Breast epithelium (tissue), 4 donors: Measurements from ENCODE around the gene TOLLIP. TPM values are rescaled to one million over a fixed set of nuclear protein-coding genes. Genes with fewer than 3 reads are reported as not detected.
"Not testable (repeated sequence)": the region's sequence is repeated elsewhere in the genome, so short reads cannot be mapped to it uniquely, and the experiment has no call there.

ENCODE experiments used
- DNase-seq, 2 donors: peaks; one replicate each; pipeline ENCODE4 v3.0.0-alpha.2; 2019; ENCODE audit warnings: low spot score in 2 of 2
- H3K27ac ChIP-seq, 2 donors: fragments of 200-600 bp; sonication (generic) in 1 of 2; one replicate each; pipeline ENCODE4 v1.5.1; 2016 to 2019; ENCODE audit warnings: mild to moderate bottlenecking in 1 of 2
- H3K27me3 ChIP-seq, 2 donors: fragments of 200-600 bp; sonication (generic) in 1 of 2; one replicate each; pipeline versions ENCODE4 v1.5.1 to v1.6.0; 2017 to 2019; ENCODE audit warnings: control low read depth in 1 of 2, mild to moderate bottlenecking in 1 of 2
- H3K36me3 ChIP-seq: fragments of 200-600 bp; one replicate; pipeline ENCODE4 v1.5.1; 2019
- H3K4me1 ChIP-seq, 2 donors: fragments of 200-600 bp; sonication (generic); one replicate each; pipeline ENCODE4 v1.5.1; 2016 to 2019; ENCODE audit warnings: control low read depth in 1 of 2
- H3K4me3 ChIP-seq, 3 donors: fragments of 200-600 bp; sonication (generic); 1 replicate in 2 of 3; 2 replicates in 1 of 3; pipeline ENCODE4 v1.5.1; 2016 to 2019; ENCODE audit warnings: mild to moderate bottlenecking in 3 of 3, moderate library complexity in 2 of 3
- H3K9me3 ChIP-seq, 2 donors: fragments of 200-600 bp; sonication (generic) in 1 of 2; one replicate each; pipeline ENCODE4 v1.5.1; 2016 to 2019; ENCODE audit warnings: control low read depth in 1 of 2
- POLR2AphosphoS5 ChIP-seq, 3 donors: sonication (generic); formaldehyde crosslinking; IDR thresholded peaks; one replicate each; pipeline ENCODE4 v1.6.1; 2017; ENCODE audit warnings: antibody characterized with exemption in 3 of 3
- intact Hi-C: fragments of 100-400 bp; cut with DNase I; formaldehyde crosslinking; loops from one replicate; pipeline ENCODE4 v1.15.1; 2023; ENCODE audit warnings: low total_unique reads
- total RNA-seq, 3 donors: library from RNA; depleted of rRNA; stranded (reverse); fragments of >200 nt; gene quantifications; one replicate each; pipeline ENCODE4 v1.1.0, GENCODE V29; 2016
- TF ChIP-seq, protein P1 (sequence below), 3 donors: fragments of 450-650 bp; IDR thresholded peaks; one replicate each; pipeline ENCODE4 v1.5.1; 2016 to 2017; ENCODE audit warnings: antibody characterized with exemption in 3 of 3, mild to moderate bottlenecking in 3 of 3, moderate library complexity in 3 of 3

Gene TOLLIP
- total RNA-seq, 3 donors from 2014 or later: 32.8 to 47.2 (median 41.0) TPM

DNA sequence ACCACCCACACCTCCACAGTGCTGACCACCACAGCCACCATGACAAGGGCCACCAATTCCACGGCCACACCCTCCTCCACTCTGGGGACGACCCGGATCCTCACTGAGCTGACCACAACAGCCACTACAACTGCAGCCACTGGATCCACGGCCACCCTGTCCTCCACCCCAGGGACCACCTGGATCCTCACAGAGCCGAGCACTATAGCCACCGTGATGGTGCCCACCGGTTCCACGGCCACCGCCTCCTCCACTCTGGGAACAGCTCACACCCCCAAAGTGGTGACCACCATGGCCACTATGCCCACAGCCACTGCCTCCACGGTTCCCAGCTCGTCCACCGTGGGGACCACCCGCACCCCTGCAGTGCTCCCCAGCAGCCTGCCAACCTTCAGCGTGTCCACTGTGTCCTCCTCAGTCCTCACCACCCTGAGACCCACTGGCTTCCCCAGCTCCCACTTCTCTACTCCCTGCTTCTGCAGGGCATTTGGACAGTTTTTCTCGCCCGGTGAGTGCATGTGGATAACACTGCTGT, 58.1 kb downstream of the TOLLIP start:
- Histone ChIP-seq H3K9me3 (no peaks in the 10 kb centered on the region), H3K27me3 (no peaks in the 10 kb centered on the region), H3K36me3 (no peaks in the 10 kb centered on the region), H3K27ac (no peak overlapping the region), H3K4me3 (no peak overlapping the region), H3K4me1 (no peaks in the 10 kb centered on the region)
- TF ChIP-seq, protein P1, sequence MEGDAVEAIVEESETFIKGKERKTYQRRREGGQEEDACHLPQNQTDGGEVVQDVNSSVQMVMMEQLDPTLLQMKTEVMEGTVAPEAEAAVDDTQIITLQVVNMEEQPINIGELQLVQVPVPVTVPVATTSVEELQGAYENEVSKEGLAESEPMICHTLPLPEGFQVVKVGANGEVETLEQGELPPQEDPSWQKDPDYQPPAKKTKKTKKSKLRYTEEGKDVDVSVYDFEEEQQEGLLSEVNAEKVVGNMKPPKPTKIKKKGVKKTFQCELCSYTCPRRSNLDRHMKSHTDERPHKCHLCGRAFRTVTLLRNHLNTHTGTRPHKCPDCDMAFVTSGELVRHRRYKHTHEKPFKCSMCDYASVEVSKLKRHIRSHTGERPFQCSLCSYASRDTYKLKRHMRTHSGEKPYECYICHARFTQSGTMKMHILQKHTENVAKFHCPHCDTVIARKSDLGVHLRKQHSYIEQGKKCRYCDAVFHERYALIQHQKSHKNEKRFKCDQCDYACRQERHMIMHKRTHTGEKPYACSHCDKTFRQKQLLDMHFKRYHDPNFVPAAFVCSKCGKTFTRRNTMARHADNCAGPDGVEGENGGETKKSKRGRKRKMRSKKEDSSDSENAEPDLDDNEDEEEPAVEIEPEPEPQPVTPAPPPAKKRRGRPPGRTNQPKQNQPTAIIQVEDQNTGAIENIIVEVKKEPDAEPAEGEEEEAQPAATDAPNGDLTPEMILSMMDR (IDR thresholded peaks at IDR 0.05): no peak
- TF ChIP-seq POLR2AphosphoS5 (IDR thresholded peaks at IDR 0.05): no peak
- intact Hi-C loops: no loop called here
- no peak for DNase-seq

DNA sequence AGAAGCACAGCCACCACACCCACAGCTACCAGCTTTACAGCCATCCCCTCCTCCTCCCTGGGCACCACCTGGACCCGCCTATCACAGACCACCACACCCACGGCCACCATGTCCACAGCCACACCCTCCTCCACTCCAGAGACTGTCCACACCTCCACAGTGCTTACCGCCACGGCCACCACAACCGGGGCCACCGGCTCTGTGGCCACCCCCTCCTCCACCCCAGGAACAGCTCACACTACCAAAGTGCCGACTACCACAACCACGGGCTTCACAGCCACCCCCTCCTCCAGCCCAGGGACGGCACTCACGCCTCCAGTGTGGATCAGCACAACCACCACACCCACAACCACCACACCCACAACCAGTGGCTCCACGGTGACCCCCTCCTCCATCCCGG, 59.0 kb downstream of the TOLLIP start:
- H3K4me3 ChIP-seq, DNase-seq, intact Hi-C loops: not testable (repeated sequence)

DNA sequence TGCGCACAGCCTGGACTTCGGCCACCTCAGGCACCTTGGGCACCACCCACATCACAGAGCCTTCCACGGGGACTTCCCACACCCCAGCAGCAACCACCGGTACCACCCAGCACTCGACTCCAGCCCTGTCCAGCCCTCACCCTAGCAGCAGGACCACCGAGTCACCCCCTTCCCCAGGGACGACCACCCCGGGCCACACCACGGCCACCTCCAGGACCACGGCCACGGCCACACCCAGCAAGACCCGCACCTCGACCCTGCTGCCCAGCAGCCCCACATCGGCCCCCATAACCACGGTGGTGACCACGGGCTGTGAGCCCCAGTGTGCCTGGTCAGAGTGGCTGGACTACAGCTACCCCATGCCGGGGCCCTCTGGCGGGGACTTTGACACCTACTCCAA, 60.5 kb downstream of the TOLLIP start:
- intact Hi-C loops, H3K27ac ChIP-seq: not testable (repeated sequence)

More for the DNA sequence above, 59.0 kb downstream of the TOLLIP start:
- not testable (repeated sequence) for H3K27me3 ChIP-seq, H3K36me3 ChIP-seq, H3K27ac ChIP-seq, H3K9me3 ChIP-seq, H3K4me1 ChIP-seq

DNA sequence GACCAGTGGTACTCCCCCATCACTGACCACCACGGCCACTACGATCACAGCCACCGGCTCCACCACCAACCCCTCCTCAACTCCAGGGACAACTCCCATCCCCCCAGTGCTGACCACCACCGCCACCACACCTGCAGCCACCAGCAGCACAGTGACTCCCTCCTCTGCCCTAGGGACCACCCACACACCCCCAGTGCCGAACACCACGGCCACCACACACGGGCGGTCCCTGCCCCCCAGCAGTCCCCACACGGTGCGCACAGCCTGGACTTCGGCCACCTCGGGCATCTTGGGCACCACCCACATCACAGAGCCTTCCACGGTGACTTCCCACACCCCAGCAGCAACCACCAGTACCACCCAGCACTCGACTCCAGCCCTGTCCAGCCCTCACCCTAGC, 62.4 kb downstream of the TOLLIP start:
- DNase-seq, H3K4me1 ChIP-seq, H3K27ac ChIP-seq, H3K4me3 ChIP-seq, H3K27me3 ChIP-seq, H3K9me3 ChIP-seq, H3K36me3 ChIP-seq, intact Hi-C loops: not testable (repeated sequence)

More for the DNA sequence above, 60.5 kb downstream of the TOLLIP start:
- H3K4me1 ChIP-seq, H3K9me3 ChIP-seq, H3K27me3 ChIP-seq, H3K4me3 ChIP-seq, DNase-seq, H3K36me3 ChIP-seq: not testable (repeated sequence)

DNA sequence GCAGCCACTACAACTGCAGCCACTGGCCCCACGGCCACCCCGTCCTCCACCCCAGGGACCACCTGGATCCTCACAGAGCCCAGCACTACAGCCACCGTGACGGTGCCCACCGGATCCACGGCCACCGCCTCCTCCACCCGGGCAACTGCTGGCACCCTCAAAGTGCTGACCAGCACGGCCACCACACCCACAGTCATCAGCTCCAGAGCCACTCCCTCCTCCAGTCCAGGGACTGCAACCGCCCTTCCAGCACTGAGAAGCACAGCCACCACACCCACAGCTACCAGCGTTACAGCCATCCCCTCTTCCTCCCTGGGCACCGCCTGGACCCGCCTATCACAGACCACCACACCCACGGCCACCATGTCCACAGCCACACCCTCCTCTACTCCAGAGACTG, 63.1 kb downstream of the TOLLIP start:
- intact Hi-C loops, H3K4me1 ChIP-seq, DNase-seq, H3K27ac ChIP-seq, H3K36me3 ChIP-seq, H3K27me3 ChIP-seq, H3K4me3 ChIP-seq, H3K9me3 ChIP-seq: not testable (repeated sequence)

DNA sequence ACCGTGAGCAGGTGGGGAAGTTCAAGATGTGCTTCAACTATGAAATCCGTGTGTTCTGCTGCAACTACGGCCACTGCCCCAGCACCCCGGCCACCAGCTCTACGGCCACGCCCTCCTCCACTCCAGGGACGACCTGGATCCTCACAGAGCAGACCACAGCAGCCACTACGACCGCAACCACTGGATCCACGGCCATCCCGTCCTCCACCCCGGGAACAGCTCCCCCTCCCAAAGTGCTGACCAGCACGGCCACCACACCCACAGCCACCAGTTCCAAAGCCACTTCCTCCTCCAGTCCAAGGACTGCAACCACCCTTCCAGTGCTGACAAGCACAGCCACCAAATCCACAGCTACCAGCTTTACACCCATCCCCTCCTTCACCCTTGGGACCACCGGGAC, 63.7 kb downstream of the TOLLIP start:
- H3K4me1 ChIP-seq, H3K9me3 ChIP-seq, H3K27ac ChIP-seq, intact Hi-C loops, H3K4me3 ChIP-seq, H3K36me3 ChIP-seq, DNase-seq, H3K27me3 ChIP-seq: not testable (repeated sequence)

DNA sequence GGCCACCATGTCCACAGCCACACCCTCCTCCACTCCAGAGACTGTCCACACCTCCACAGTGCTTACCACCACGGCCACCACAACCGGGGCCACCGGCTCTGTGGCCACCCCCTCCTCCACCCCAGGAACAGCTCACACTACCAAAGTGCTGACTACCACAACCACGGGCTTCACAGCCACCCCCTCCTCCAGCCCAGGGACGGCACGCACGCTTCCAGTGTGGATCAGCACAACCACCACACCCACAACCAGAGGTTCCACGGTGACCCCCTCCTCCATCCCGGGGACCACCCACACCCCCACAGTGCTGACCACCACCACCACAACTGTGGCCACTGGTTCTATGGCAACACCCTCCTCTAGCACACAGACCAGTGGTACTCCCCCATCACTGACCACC, 64.9 kb downstream of the TOLLIP start:
- H3K27me3 ChIP-seq, H3K27ac ChIP-seq, H3K4me3 ChIP-seq, intact Hi-C loops, H3K9me3 ChIP-seq, H3K36me3 ChIP-seq, H3K4me1 ChIP-seq, DNase-seq: not testable (repeated sequence)

DNA sequence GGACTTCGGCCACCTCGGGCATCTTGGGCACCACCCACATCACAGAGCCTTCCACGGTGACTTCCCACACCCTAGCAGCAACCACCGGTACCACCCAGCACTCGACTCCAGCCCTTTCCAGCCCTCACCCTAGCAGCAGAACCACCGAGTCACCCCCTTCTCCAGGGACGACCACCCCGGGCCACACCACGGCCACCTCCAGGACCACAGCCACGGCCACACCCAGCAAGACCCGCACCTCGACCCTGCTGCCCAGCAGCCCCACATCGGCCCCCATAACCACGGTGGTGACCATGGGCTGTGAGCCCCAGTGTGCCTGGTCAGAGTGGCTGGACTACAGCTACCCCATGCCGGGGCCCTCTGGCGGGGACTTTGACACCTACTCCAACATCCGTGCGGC, 65.9 kb downstream of the TOLLIP start:
- H3K4me3 ChIP-seq, intact Hi-C loops, H3K27me3 ChIP-seq, H3K9me3 ChIP-seq, H3K4me1 ChIP-seq, H3K36me3 ChIP-seq, DNase-seq, H3K27ac ChIP-seq: not testable (repeated sequence)

DNA sequence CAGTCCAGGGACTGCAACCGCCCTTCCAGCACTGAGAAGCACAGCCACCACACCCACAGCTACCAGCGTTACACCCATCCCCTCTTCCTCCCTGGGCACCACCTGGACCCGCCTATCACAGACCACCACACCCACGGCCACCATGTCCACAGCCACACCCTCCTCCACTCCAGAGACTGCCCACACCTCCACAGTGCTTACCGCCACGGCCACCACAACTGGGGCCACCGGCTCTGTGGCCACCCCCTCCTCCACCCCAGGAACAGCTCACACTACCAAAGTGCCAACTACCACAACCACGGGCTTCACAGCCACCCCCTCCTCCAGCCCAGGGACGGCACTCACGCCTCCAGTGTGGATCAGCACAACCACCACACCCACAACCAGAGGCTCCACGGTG, 66.7 kb downstream of the TOLLIP start:
- intact Hi-C loops, H3K27me3 ChIP-seq, DNase-seq, H3K36me3 ChIP-seq, H3K27ac ChIP-seq, H3K9me3 ChIP-seq, H3K4me3 ChIP-seq, H3K4me1 ChIP-seq: not testable (repeated sequence)
